ENCODE results near the gene IGFLR1.
"Not testable (repeated sequence)": the region's sequence is repeated elsewhere in the genome, so short reads cannot be mapped to it uniquely, and the experiment has no call there.

IGFLR1 gene

GRCh38 chr19:35704218-35704617 is 38.0 kb downstream of the IGFLR1 start, which contains the start of gene ZBTB32:
TSS of gene ZBTB32 (plus strand) at chr19:35704558. CDS start at chr19:35714627, 10,069 bp downstream.
- DNase-seq, result peak; percentile 68

DNA sequence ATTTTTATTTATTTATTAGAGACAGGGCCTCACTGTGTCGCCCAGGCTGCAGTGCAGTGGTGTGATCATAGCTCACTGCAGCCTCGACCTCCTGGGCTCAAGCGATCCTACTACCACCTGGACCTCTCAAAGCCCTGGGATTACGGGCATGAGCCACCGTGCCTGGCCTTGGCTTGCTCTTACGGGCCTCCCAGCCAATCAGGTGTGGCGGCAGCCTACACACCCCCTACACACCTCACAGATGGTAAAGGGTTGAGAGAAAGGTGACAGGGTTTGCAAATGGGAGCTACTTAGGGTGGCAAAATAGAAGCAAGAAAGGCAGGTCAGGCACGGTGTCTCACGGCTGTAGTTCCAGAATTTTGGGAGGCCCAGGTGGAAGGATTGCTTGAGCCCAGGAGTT is 38.9 kb downstream of the IGFLR1 start:
- no peak for DNase-seq

DNA sequence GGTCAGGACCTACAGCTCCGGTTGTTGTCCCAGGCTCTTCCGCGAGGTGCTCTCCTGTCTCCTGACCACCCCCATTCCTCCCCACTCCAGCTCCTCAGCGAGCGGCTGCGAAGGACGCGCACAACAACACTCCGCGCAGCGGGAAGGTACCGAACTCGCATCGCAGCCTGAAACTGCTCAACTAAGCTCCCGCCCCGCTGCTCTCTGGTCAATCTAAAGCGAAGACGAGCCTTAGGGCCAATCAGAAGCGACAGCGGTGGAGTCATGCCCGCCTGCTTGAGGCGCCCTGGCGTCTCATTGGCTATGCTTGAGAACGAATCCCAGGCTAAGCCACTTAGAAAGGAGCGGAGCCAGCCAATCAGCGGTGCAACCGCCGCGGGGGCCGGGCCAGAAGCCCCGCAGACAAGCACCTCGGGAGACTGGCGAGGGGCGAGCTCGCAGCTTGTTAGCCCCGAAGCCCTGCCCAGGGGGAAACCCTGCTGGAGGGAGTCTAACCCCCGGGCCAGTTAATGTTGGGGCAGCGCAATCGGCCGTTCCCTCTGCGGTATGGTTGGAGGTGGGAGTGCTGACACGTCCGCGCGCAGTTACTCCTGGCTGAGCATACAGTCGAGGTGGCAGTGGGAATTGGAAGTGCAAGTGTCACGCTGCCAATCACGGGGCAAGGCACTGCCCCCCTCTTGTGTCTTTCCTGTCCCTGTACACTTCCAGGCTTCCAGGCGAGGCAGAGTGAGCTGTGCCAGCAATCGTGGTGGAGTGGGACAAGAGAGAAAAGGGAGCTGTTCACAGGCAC is 39.8 kb downstream of the IGFLR1 start:
- peak; percentile 98 for DNase-seq

GRCh38 chr19:35696835-35697234 is 45.4 kb downstream of the IGFLR1 start:
- no peak for DNase-seq

- no peak for DNase-seq
These were observed 46.3 kb downstream of the IGFLR1 start for GRCh38 chr19:35695895-35696422.

- DNase-seq, result peak; percentile 95
These were observed 48.2 kb downstream of the IGFLR1 start for GRCh38 chr19:35693835-35694599.

- DNase-seq, result no peak
These were observed 48.8 kb downstream of the IGFLR1 start for GRCh38 chr19:35693422-35693821.

GRCh38 chr19:35692010-35692409 is 50.2 kb downstream of the IGFLR1 start:
- DNase-seq, result no peak

DNA sequence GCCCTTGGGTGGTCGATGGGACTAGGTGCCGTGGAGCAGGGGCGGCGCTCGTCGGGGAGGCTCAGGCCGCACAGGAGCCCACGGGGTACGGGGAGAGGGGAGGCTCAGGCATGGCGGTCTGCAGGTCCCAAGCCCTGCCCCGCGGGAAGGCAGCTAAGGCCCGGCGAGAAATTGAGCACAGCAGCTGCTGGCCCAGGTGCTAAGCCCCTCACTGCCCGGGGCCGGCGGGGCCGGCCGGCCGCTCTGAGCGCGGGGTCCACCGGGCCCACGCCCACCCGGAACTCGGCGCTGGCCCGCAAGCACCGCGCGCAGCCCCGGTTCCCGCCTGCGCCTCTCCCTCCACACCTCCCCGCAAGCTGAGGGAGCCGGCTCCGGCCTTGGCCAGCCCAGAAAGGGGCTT is 51.1 kb downstream of the IGFLR1 start:
- DNase-seq, result not testable (repeated sequence)

DNA sequence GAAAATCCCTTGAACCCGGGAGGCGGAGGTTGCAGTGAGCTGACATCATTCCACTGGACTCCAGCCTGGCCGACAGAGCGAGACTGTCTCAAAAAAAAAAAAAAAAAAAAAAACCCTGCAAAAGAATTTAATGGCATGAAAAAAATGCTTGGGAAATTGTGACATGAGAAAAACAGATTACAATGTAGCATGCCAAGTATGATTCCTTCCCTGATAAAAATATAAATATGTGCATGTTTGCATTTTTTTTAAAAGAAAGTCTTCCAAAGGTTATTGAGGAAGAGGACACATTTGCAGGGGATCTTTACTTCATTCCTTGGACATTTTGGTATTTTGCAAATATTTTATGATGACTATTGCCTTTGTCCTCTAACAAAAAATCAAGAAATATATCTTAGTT is 52.4 kb downstream of the IGFLR1 start:
- no peak for DNase-seq
